Astrocyte of the cerebellum (primary cell): Measurements from ENCODE around the gene IQCM.

Experiments
- DNase-seq: peaks from one replicate; pipeline ENCODE4 v3.0.0-alpha.2; 2011; ENCODE audit warnings: low read depth
- H3K4me3 ChIP-seq: 2 replicates; pipeline ENCODE4 v1.5.1; 2011; ENCODE audit warnings: mild to moderate bottlenecking, low read depth, low read length, moderate library complexity
- CTCF ChIP-seq: IDR thresholded peaks from 2 replicates; pipeline ENCODE4 v1.5.1; 2012; ENCODE audit warnings: low read length, low read depth, moderate library complexity, mild to moderate bottlenecking; ENCODE audit errors: missing control alignments
- in situ Hi-C: cut with HindIII; loops from 2 replicates; pipeline ENCODE4 v1.10.0; 2017; ENCODE audit warnings: low sequenced_read_pairs

Gene IQCM

GRCh38 chr4:149785696-149786431 lies 29.8 kb downstream of the IQCM start:
- in situ Hi-C loops: no loop called here
- H3K4me3 ChIP-seq: no peak overlapping the region
- peak; percentile 57 for DNase-seq
- TF ChIP-seq CTCF: no peak

- H3K4me3 ChIP-seq: no peak overlapping the region
- in situ Hi-C loops: no loop called here
- DNase-seq: no peak
- no peak for TF ChIP-seq CTCF
Measured at GRCh38 chr4:149784018-149784417, 31.6 kb downstream of the IQCM start.

GRCh38 chr4:149781150-149781549 lies 34.5 kb downstream of the IQCM start:
- TF ChIP-seq CTCF: no peak
- no peak overlapping the region for H3K4me3 ChIP-seq
- in situ Hi-C loops: no loop called here
- DNase-seq: peak; percentile 5

- no peak for DNase-seq
- no peak for TF ChIP-seq CTCF
- H3K4me3 ChIP-seq: no peak overlapping the region
- in situ Hi-C loops: no loop called here
Measured at GRCh38 chr4:149768477-149768876, 47.2 kb downstream of the IQCM start.

- in situ Hi-C loops: no loop called here
- TF ChIP-seq CTCF: no peak
- no peak for DNase-seq
- no peak overlapping the region for H3K4me3 ChIP-seq
Measured at GRCh38 chr4:149766135-149766534, 49.5 kb downstream of the IQCM start.

- peak; percentile 4 for DNase-seq
- no peak for TF ChIP-seq CTCF
- H3K4me3 ChIP-seq: no peak overlapping the region
- in situ Hi-C loops: no loop called here
Measured at GRCh38 chr4:149765630-149766029, 50.0 kb downstream of the IQCM start.
